Nephron progenitor cell (in vitro differentiated cells): Measurements from ENCODE around the gene CASP9.

Experiments used
- DNase-seq: peaks from one replicate; pipeline ENCODE4 v3.0.0; 2021
- H3K27ac Mint-ChIP-seq: 2 replicates; pipeline ENCODE4 v1.8.0; 2021; ENCODE audit warnings: mild to moderate bottlenecking, moderate library complexity, mixed read lengths
- H3K27me3 Mint-ChIP-seq: 2 replicates; pipeline ENCODE4 v1.8.0; 2021; ENCODE audit warnings: mild to moderate bottlenecking, low read depth, mixed read lengths; ENCODE audit not compliant: poor library complexity
- H3K36me3 Mint-ChIP-seq: 2 replicates; pipeline ENCODE4 v1.8.0; 2021; ENCODE audit warnings: low read depth, mixed read lengths
- H3K4me1 Mint-ChIP-seq: 2 replicates; pipeline ENCODE4 v1.8.0; 2021; ENCODE audit warnings: mixed read lengths
- H3K4me3 Mint-ChIP-seq: 2 replicates; pipeline ENCODE4 v1.8.0; 2021; ENCODE audit warnings: mild to moderate bottlenecking, moderate library complexity, mixed read lengths
- H3K9me3 Mint-ChIP-seq: 2 replicates; pipeline ENCODE4 v1.8.0; 2021; ENCODE audit warnings: mild to moderate bottlenecking, moderate library complexity, mixed read lengths
- CTCF ChIP-seq: fragments of 200-600 bp; sonication (generic); IDR thresholded peaks from 2 replicates; pipeline ENCODE4 v1.5.0; 2021; ENCODE audit warnings: antibody characterized with exemption

Gene CASP9

GRCh38 chr1:15513919-15514318 is 10.1 kb downstream of the CASP9 start:
- no peaks in the 10 kb centered on the region for H3K27me3 Mint-ChIP-seq
- no peak overlapping the region for H3K4me3 Mint-ChIP-seq
- no peak for DNase-seq
- H3K4me1 Mint-ChIP-seq, result peaks cover 8% of the 10 kb centered on the region
- H3K9me3 Mint-ChIP-seq, result no peaks in the 10 kb centered on the region
- TF ChIP-seq CTCF, result no peak
- H3K27ac Mint-ChIP-seq, result no peak overlapping the region
- H3K36me3 Mint-ChIP-seq, result peaks cover 40% of the 10 kb centered on the region

GRCh38 chr1:15513192-15513591 is 10.8 kb downstream of the CASP9 start:
- peaks cover 38% of the 10 kb centered on the region for H3K36me3 Mint-ChIP-seq
- H3K4me3 Mint-ChIP-seq, result no peak overlapping the region
- H3K27ac Mint-ChIP-seq, result no peak overlapping the region
- H3K27me3 Mint-ChIP-seq, result no peaks in the 10 kb centered on the region
- no peak for DNase-seq
- H3K4me1 Mint-ChIP-seq, result peaks cover 3% of the 10 kb centered on the region
- no peaks in the 10 kb centered on the region for H3K9me3 Mint-ChIP-seq
- TF ChIP-seq CTCF, result no peak

GRCh38 chr1:15510611-15511405 is 13.2 kb downstream of the CASP9 start:
- DNase-seq, result no peak
- Mint-ChIP-seq H3K27me3 (no peaks in the 10 kb centered on the region), H3K4me3 (no peak overlapping the region), H3K36me3 (peaks cover 21% of the 10 kb centered on the region), H3K27ac (no peak overlapping the region), H3K4me1 (no peaks in the 10 kb centered on the region), H3K9me3 (no peaks in the 10 kb centered on the region)
- no peak for TF ChIP-seq CTCF

GRCh38 chr1:15509586-15509985 is 14.4 kb downstream of the CASP9 start:
- H3K4me1 Mint-ChIP-seq, result no peaks in the 10 kb centered on the region
- DNase-seq, result no peak
- no peaks in the 10 kb centered on the region for H3K27me3 Mint-ChIP-seq
- H3K4me3 Mint-ChIP-seq, result no peak overlapping the region
- H3K27ac Mint-ChIP-seq, result no peak overlapping the region
- peaks cover 15% of the 10 kb centered on the region for H3K36me3 Mint-ChIP-seq
- TF ChIP-seq CTCF, result no peak
- no peaks in the 10 kb centered on the region for H3K9me3 Mint-ChIP-seq

GRCh38 chr1:15508700-15509487 is 15.1 kb downstream of the CASP9 start:
- Mint-ChIP-seq H3K4me3 (no peak overlapping the region), H3K4me1 (no peaks in the 10 kb centered on the region), H3K9me3 (no peaks in the 10 kb centered on the region), H3K27ac (no peak overlapping the region), H3K36me3 (peaks cover 15% of the 10 kb centered on the region), H3K27me3 (no peaks in the 10 kb centered on the region)
- DNase-seq, result no peak
- no peak for TF ChIP-seq CTCF
